H1 (cell line): Measurements from ENCODE around the gene ITPR1. TPM values are rescaled to one million over a fixed set of nuclear protein-coding genes. Genes with fewer than 3 reads are reported as not detected.

ENCODE experiments used
- CTCF ChIP-seq, 3 experiments: IDR thresholded peaks; 1 replicate in 2 of 3; 2 replicates in 1 of 3; pipeline versions ENCODE4 v1.5.1 to v1.6.1; 2011; ENCODE audit warnings: low read length in 3 of 3, mild to moderate bottlenecking in 3 of 3, inconsistent platforms in 2 of 3, low read depth in 1 of 3, moderate library complexity in 1 of 3; ENCODE audit not compliant: insufficient read depth in 1 of 3; ENCODE audit errors: control extremely low read depth in 1 of 3
- JUND ChIP-seq: IDR thresholded peaks from 2 replicates; pipeline ENCODE4 v1.6.1; 2011; ENCODE audit warnings: mild to moderate bottlenecking, improper control_type of control experiment, low read length
- RAD21 ChIP-seq, 2 experiments: IDR thresholded peaks in 1 of 2; conservative IDR thresholded peaks in 1 of 2; 2 replicates each; pipeline ENCODE4 v1.6.1; 2011; ENCODE audit warnings: low read depth in 2 of 2, low read length in 2 of 2, improper control_type of control experiment in 1 of 2, inconsistent platforms in 1 of 2, mild to moderate bottlenecking in 1 of 2, moderate library complexity in 1 of 2
- SRF ChIP-seq: IDR thresholded peaks from 2 replicates; pipeline ENCODE4 v1.6.1; 2011; ENCODE audit warnings: mild to moderate bottlenecking, low read depth, low read length, moderate library complexity
- TCF12 ChIP-seq: IDR thresholded peaks from 2 replicates; pipeline ENCODE4 v1.6.1; 2011; ENCODE audit warnings: low read depth, mild to moderate bottlenecking, low read length
- polyA plus RNA-seq, 7 experiments: library from polyadenylated mRNA; depleted of rRNA in 3 of 7; stranded (reverse) in 5 of 7; unstranded in 2 of 7; fragments of >200 nt in 5 of 7; fragments of 200-250 nt in 2 of 7; gene quantifications; 1 replicate in 5 of 7; 2 replicates in 1 of 7; 4 replicates in 1 of 7; pipeline versions ENCODE4 v1.2.1 to v1.2.3, GENCODE V29; 2011 to 2013; ENCODE audit warnings: missing spikeins in 2 of 7, mixed read lengths in 2 of 7
- total RNA-seq: library from RNA; stranded (reverse); fragmentation: NEBNext Ultra II Directional; extraction: Animal tissue kit (Norgen Biotek cat#: 25700); gene quantifications from 2 replicates; pipeline ENCODE4 v1.2.1, GENCODE V29; 2021

The ITPR1 gene
- total and polyA plus RNA-seq, 2 of the 8 experiments (the other 6 are each of a cell fraction or from before 2014, with no cell fraction given) = 2.5 to 16.3 TPM

GRCh38 chr3:4633078-4634004, 140.2 kb downstream of the ITPR1 start (continued):
- TF ChIP-seq SRF = peak; percentile 35; the same call in 1 of the 2 replicates
- no peak for TF ChIP-seq JUND
- peak in 2 of 3 experiments; percentile 73 to 78; a peak in 3 of 4 replicates for TF ChIP-seq CTCF (IDR thresholded peaks at IDR 0.05; ENCODE audit: control extremely low read depth in 1 of 3, insufficient read depth in 1 of 3, low read depth in 1 of 3, low read length in 3 of 3)
- TF ChIP-seq TCF12 = no peak
- TF ChIP-seq RAD21 (IDR thresholded peaks at IDR 0.05 in 1 of 2, conservative IDR thresholded peaks at IDR 0.05 in 1 of 2; ENCODE audit: low read depth in 2 of 2, low read length in 2 of 2) = peak; percentile 87 to 90
- TF ChIP-seq, all 59 proteins: peak for 5
